GM12873 (cell line): ENCODE data around the gene CACUL1.

Experiments
- TF ChIP-seq, protein P1 (sequence below): IDR thresholded peaks from 2 replicates; pipeline ENCODE4 v1.5.1; 2012; ENCODE audit warnings: low read depth, mild to moderate bottlenecking, moderate library complexity, low read length, control low read depth; ENCODE audit not compliant: insufficient read depth; ENCODE audit errors: missing control alignments

CACUL1 gene

DNA sequence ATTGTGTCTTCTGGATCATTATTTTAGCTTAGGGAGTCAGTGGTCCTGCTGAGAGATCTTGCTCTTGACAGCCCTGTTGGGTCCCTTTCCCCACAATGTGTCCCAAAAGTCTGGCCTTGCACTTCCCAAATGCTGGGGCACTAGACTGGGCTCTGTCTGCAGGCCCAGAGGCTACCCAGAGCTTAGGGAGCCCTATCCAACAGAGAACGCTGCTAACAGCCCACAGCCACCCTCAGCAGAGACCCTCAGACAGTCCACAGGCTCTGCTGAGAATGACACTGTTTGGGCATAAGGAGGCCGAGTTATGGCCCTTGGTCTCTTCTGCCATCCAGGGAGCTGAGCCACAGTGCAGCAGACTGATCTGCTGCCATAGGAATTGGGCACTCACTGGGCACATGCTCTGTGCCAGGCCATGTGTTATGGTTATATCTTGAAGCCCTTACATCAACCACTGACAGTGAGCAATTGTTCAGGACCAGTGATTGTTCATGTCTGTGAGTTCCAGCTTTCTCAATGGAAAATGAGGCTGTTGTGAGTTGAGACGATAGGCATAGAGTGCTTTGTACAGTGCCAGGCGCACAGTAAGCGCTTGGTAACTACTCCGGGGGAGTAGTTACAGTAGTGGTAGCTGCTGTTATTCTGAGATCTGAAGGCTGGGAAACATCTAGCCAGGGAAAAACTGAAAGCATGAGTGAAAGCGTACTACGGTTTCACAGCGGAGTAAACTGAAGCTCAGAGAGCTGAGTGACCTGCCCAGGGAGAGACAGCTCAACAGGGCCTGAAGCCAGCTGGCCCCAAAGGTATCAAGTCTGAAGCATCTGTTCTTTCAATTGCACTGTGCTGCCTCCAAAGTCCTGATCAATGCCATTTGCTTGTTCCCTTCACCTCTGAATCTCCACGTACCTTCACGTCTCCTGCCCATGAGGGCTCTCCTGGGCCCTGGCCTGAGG is 81.7 kb downstream of the CACUL1 start:
- TF ChIP-seq, protein P1, sequence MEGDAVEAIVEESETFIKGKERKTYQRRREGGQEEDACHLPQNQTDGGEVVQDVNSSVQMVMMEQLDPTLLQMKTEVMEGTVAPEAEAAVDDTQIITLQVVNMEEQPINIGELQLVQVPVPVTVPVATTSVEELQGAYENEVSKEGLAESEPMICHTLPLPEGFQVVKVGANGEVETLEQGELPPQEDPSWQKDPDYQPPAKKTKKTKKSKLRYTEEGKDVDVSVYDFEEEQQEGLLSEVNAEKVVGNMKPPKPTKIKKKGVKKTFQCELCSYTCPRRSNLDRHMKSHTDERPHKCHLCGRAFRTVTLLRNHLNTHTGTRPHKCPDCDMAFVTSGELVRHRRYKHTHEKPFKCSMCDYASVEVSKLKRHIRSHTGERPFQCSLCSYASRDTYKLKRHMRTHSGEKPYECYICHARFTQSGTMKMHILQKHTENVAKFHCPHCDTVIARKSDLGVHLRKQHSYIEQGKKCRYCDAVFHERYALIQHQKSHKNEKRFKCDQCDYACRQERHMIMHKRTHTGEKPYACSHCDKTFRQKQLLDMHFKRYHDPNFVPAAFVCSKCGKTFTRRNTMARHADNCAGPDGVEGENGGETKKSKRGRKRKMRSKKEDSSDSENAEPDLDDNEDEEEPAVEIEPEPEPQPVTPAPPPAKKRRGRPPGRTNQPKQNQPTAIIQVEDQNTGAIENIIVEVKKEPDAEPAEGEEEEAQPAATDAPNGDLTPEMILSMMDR = no peak

DNA sequence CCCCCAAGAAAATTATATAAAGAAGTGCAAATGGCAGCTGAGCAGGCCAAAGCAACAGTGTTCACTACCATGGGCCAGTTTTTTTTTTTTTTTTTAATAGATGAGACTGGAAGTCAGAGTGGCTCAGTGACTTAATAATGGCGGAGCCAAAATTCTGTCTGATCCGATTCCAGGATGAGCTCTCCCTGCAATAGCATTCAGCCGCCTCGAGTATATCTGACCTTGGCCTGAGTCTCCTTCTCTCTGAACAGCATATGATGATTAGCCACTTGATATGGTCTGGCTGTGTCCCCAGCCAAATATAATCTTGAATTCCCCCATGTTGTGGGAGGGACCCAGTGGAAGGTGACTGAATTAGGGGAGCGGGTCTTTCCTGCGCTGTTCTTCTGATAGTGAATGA is 82.6 kb downstream of the CACUL1 start:
- TF ChIP-seq, protein P1 = no peak

DNA sequence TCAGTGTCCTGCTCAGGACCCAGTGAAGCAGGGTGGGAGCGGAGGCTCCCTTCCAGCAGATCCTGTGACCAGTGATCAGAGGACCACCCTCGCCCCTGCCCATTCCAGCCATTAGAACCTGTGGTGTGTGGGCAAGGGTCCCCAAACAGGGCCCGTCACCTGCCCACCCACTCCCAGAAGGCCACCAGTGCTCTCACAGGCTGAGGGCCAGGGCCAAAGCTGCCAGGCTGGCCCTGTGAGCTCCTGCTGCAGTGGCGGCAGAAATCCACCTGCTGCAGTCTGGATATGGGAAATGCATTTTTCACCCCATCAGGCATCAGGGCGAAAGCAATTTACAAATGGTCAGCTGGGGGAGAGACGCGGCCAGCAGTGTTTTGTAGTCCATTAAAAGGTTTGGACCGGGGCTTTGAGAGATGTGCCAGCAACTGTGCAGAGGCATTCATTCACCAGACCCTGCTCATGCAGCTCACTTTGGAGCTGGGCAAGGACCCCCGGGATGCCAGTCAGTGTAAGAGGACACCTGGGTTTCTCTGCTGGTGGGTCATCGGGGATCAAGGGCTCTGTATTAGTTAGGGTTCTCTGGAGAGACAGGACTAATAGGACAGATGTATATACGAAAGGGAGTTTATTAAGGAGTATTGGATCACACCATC is 84.2 kb downstream of the CACUL1 start:
- TF ChIP-seq, protein P1 = no peak

DNA sequence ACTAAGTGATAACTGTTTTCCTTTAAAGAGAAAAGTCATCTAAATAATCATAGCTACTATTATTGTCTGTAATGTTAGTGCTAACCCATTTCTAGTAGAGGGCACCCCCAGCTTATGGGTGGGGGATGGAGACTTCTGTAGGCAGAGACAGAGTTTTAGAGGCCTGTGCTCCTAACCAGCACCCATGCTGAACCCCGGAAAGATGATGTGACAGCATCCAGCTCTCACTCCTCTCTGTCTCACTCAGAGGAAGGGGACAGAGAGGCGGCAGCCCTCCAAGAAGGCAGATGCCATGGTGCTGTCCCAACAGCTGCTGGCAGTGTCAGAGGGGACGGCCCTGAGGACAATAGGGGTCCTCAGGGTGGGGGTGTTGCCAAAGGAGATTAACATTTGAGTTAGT is 84.9 kb downstream of the CACUL1 start:
- TF ChIP-seq, protein P1 = no peak

DNA sequence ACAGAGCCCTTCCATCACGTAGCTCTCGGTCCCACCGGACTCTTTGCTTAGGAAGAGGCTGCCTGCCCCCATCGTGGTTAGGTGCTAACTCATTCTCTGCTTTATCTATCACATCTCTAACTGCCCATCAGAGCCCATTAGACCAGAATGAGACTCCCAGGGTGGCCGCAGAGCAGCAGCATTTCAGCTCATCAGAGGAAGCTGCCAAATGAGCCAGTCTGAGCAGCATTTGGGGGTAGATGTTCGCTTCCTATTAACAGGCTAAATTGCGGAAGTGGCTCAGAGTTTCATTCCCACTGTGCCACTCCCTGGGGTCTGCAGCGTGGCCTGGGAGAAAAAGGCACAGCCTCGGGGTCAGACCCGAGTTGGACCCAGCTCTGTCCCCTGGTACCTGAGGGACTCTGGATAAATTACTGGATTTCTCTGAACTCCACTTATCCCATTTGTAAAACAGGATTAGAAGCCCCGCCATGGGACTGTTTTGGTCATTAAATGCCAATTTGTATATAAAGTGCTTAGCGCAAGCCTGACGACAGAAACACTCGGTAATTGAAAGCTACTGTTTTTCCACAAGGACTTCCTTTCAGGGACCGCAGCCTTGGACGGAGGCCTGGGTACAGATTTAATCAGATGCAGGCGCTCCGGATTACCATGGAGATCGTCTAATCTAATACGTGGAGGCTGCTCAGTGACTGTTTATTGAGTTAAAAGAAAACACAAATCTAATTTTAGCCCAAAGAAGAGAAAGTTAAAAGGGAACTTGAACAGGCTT is 85.6 kb downstream of the CACUL1 start:
- TF ChIP-seq, protein P1 = no peak

DNA sequence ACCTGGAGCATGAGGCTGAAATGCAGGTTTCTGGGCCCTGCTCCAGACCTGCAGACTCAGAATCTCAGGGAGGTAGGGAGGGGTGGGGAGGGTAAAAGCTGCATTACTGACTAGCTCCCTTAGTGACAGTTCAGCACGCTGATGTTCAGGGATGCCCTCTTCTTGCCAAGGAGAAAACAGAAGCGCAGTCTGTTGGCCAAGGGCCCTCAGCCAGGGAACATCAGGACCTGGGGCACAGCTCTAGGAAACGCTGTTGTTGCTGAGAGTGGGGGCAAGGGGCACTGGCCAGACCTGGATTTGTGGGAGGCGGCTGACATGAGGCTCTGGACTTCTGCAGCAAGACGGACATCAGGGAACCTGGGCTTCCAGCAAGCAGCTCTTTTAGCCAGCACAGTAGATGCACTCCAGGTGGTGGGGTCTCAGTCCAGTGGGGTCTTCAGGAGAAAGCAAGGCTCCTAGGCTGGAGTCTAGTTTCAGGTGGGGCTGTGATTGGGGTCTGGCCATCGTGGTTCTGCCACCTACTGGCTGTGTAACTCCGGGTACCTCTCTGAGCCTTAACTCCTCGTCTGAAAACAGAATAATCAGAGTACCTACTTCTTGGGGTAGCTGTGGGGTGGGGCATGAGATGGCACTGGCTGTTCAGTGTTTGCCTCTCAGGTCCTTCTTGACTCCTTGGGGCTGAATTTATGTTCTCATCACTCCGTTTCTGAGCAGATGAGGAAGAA is 86.4 kb downstream of the CACUL1 start:
- TF ChIP-seq, protein P1 = no peak
